Upper lobe of left lung (tissue), 6 donors: ENCODE data around the gene ADAM22. TPM values are rescaled to one million over a fixed set of nuclear protein-coding genes. Genes with fewer than 3 reads are reported as not detected.
"Not testable (repeated sequence)": the region's sequence is repeated elsewhere in the genome, so short reads cannot be mapped to it uniquely, and the experiment has no call there.

Experiments used
- ATAC-seq, 2 donors: fragments of 200-7000 bp; cut with Tn5 transposase; one replicate each; pipeline ENCODE4 v1.9.1; 2022; ENCODE audit warnings: mild to moderate bottlenecking in 2 of 2, moderate library complexity in 2 of 2; ENCODE audit not compliant: low FRiP score in 2 of 2
- DNase-seq, 2 donors: peaks; one replicate each; pipeline ENCODE4 v3.0.0-alpha.2; 2019 to 2020
- H3K27ac ChIP-seq, 4 donors: fragments of 200-600 bp; sonication (generic); one replicate each; pipeline ENCODE4 v1.5.1; 2016 to 2019
- H3K27me3 ChIP-seq, 4 donors: fragments of 200-600 bp; sonication (generic); one replicate each; pipeline ENCODE4 v1.5.1; 2017 to 2019
- H3K36me3 ChIP-seq, 4 donors: fragments of 200-600 bp; sonication (generic); one replicate each; pipeline ENCODE4 v1.5.1; 2016 to 2019
- H3K4me1 ChIP-seq, 4 donors: fragments of 200-600 bp; sonication (generic); one replicate each; pipeline ENCODE4 v1.5.1; 2018 to 2019
- H3K4me3 ChIP-seq, 4 donors: fragments of 200-600 bp; sonication (generic); one replicate each; pipeline ENCODE4 v1.5.1; 2017 to 2019; ENCODE audit warnings: mild to moderate bottlenecking in 2 of 4, moderate library complexity in 1 of 4
- H3K9me3 ChIP-seq, 4 donors: fragments of 200-600 bp; sonication (generic); one replicate each; pipeline ENCODE4 v1.5.1; 2018 to 2019
- EP300 ChIP-seq, 4 donors: sonication (generic); formaldehyde crosslinking; IDR thresholded peaks; one replicate each; pipeline ENCODE4 v1.5.1; 2017; ENCODE audit warnings: antibody characterized with exemption in 4 of 4, control low read depth in 2 of 4
- POLR2A ChIP-seq, 4 donors: fragments of 450-650 bp; IDR thresholded peaks; one replicate each; pipeline ENCODE4 v1.5.1; 2016 to 2017; ENCODE audit warnings: antibody characterized with exemption in 4 of 4, mild to moderate bottlenecking in 2 of 4
- POLR2AphosphoS5 ChIP-seq, 2 donors: sonication (generic); formaldehyde crosslinking; IDR thresholded peaks; one replicate each; pipeline ENCODE4 v1.5.1; 2017; ENCODE audit warnings: antibody characterized with exemption in 2 of 2
- WGBS, 2 donors: methylation state at CpG; one replicate each; pipeline ENCODE4 v1.1.5; 2017 to 2018; 5-methylcytosine and 5-hydroxymethylcytosine counted together
- total RNA-seq, 6 donors: library from RNA; depleted of rRNA in 4 of 6; stranded (reverse); fragments of >200 nt in 4 of 6; gene quantifications; one replicate each; pipeline versions ENCODE4 v1.1.0 to v1.2.1, GENCODE V29; 2016 to 2021
- TF ChIP-seq, protein P1 (sequence below), 6 experiments: fragments of 450-650 bp in 4 of 6; fragments of 200-600 bp in 2 of 6; sonication (generic) in 2 of 6; IDR thresholded peaks; one replicate each; pipeline ENCODE4 v1.5.1; 2016 to 2019; ENCODE audit warnings: antibody characterized with exemption in 6 of 6
- donor health status: DM: no; HTN: no; CAD: no; lungs with moderate emphysema.
- donor health status: DM: no; HTN: yes; CAD: no; lungs with severe emphysema.

ADAM22 gene
- total RNA-seq, 6 donors from 2014 or later: 0.69 to 3.2 (median 2.0) TPM

DNA sequence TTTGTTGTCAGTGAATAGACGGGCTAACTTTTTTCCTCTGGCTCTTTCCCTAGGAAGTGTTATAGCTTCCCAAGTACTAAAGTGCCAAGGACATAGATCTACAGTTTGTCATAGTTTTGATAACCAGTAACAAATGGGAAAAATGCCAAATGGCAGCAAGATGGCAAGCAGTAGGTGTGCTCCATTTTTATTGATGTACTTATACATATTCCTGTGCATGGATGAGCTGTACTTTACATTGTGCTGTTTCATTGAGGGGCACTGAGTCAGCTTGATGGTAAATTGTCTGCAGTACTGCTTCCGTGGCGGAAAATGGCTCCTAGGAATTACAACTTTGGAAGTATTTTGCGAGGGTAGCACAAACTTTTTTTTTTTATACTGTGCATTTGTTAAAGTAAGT is 7.1 kb downstream of the ADAM22 start:
- H3K9me3 ChIP-seq: no peaks in the 10 kb centered on the region
- H3K36me3 ChIP-seq: no peaks in the 10 kb centered on the region
- H3K4me1 ChIP-seq: no peaks in the 10 kb centered on the region
- ATAC-seq (no peak), DNase-seq (no peak)
- no peak overlapping the region for H3K4me3 ChIP-seq
- 93% methylated on average over 4 of the region's 4 CpGs for WGBS, 2 donors
- no peak overlapping the region for H3K27ac ChIP-seq
- H3K27me3 ChIP-seq: no peaks in the 10 kb centered on the region
- TF ChIP-seq, protein P1, sequence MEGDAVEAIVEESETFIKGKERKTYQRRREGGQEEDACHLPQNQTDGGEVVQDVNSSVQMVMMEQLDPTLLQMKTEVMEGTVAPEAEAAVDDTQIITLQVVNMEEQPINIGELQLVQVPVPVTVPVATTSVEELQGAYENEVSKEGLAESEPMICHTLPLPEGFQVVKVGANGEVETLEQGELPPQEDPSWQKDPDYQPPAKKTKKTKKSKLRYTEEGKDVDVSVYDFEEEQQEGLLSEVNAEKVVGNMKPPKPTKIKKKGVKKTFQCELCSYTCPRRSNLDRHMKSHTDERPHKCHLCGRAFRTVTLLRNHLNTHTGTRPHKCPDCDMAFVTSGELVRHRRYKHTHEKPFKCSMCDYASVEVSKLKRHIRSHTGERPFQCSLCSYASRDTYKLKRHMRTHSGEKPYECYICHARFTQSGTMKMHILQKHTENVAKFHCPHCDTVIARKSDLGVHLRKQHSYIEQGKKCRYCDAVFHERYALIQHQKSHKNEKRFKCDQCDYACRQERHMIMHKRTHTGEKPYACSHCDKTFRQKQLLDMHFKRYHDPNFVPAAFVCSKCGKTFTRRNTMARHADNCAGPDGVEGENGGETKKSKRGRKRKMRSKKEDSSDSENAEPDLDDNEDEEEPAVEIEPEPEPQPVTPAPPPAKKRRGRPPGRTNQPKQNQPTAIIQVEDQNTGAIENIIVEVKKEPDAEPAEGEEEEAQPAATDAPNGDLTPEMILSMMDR (IDR thresholded peaks at IDR 0.05): no peak
- TF ChIP-seq EP300 (IDR thresholded peaks at IDR 0.05) (no peak), POLR2AphosphoS5 (IDR thresholded peaks at IDR 0.05) (no peak), POLR2A (IDR thresholded peaks at IDR 0.05) (no peak)

DNA sequence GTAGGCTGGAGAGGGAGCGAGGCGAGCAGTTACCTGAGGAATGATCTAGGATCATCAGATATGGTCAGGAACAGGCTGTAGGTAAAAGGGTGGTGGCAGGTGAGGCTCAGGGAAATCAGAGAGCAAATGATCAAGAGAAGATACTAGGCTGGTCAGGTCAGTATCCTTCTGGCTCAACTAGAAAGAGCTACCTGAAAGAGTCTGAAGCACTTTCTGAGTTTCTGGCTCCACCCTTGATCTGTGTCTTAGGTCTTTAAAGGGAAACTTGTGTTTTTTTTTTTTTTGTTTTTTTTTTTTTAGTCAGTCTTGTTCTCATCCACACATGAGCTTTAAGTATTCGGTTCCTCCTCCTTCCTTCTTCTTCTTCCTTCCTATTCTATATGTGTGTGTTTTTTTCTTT is 10.5 kb downstream of the ADAM22 start:
- H3K36me3 ChIP-seq: no peaks in the 10 kb centered on the region
- 86 to 87% methylated on average over 3 of the region's 3 CpGs for WGBS, 2 donors
- H3K27me3 ChIP-seq: no peaks in the 10 kb centered on the region
- TF ChIP-seq, protein P1 (IDR thresholded peaks at IDR 0.05): no peak
- no peak for TF ChIP-seq POLR2A (IDR thresholded peaks at IDR 0.05)
- TF ChIP-seq EP300 (IDR thresholded peaks at IDR 0.05): no peak
- TF ChIP-seq POLR2AphosphoS5 (IDR thresholded peaks at IDR 0.05): no peak
- H3K27ac ChIP-seq: no peak overlapping the region
- ATAC-seq (no peak), DNase-seq (no peak)
- no peaks in the 10 kb centered on the region for H3K4me1 ChIP-seq
- no peak overlapping the region for H3K4me3 ChIP-seq
- no peaks in the 10 kb centered on the region for H3K9me3 ChIP-seq

DNA sequence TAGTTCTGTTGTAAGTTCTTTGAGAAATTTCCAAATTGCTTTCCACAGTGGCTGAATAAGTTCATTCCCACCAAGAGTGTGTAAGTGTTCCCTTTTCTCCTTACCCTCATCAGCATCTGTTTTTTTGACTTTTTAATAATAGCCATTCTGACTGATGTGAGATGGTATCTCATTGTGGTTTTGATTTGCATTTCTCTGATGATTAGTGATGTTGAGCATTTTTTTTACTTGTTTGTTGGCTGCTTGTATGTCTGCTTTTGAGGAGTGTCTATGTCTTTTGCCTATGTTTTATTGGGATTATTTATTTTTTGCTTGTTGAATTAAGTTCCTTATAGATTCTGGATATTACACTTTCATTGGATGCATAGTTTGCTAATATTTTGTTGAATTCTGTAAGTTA is 11.9 kb downstream of the ADAM22 start:
- ATAC-seq, H3K27me3 ChIP-seq, H3K4me3 ChIP-seq, H3K9me3 ChIP-seq, DNase-seq, H3K36me3 ChIP-seq, H3K27ac ChIP-seq, H3K4me1 ChIP-seq: not testable (repeated sequence)

DNA sequence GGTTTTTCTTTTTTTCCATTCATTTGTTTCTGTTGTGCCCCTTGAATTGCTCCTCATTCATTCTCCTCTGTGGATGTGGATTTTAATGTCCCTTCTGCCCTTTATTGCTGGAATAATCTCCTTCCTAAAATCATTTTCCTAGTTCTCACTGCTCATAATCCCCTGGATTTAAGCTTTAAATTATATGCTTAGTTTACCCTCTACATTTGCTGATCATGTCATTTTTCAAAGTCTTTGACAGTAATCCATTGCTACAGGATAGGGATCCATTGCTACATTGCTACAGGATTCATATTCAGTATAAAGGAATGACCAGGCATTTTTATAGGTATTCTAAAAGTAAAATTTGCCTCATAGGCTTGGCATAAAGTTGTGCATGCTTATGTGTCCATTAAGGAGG is 14.3 kb downstream of the ADAM22 start:
- no peak overlapping the region for H3K27ac ChIP-seq
- no peaks in the 10 kb centered on the region for H3K4me1 ChIP-seq
- DNase-seq (no peak), ATAC-seq (no peak)
- H3K27me3 ChIP-seq: no peaks in the 10 kb centered on the region
- TF ChIP-seq POLR2A (IDR thresholded peaks at IDR 0.05): no peak
- TF ChIP-seq, protein P1 (IDR thresholded peaks at IDR 0.05): no peak
- H3K36me3 ChIP-seq: no peaks in the 10 kb centered on the region
- no peaks in the 10 kb centered on the region for H3K9me3 ChIP-seq
- no peak overlapping the region for H3K4me3 ChIP-seq

DNA sequence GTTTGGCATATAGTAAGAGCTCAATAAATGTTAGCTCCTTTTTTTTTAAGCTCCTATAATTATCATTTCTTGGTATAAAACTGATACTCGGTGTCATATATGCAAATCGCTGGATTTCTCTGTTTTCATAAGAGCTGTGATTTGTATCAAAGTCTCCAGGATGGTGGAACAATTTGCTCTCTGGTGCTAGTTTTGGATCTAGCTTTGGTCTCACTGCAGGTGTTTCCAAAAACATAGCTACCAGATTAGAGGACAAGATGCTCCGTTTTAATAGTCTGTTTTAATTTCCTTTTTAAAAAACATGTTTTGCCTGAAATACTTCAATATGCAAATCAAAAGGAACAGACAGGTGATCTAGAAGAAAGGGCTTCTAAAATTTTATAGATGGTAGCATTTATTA is 25.3 kb downstream of the ADAM22 start:
- 95 to 97% methylated on average over 3 of the region's 3 CpGs for WGBS, 2 donors
- TF ChIP-seq EP300 (IDR thresholded peaks at IDR 0.05) (no peak), POLR2A (IDR thresholded peaks at IDR 0.05) (no peak), POLR2AphosphoS5 (IDR thresholded peaks at IDR 0.05) (no peak)
- TF ChIP-seq, protein P1 (IDR thresholded peaks at IDR 0.05): no peak
- H3K27ac ChIP-seq: no peak overlapping the region
- H3K9me3 ChIP-seq: no peaks in the 10 kb centered on the region
- DNase-seq (no peak), ATAC-seq (no peak)
- H3K27me3 ChIP-seq: no peaks in the 10 kb centered on the region
- no peaks in the 10 kb centered on the region for H3K4me1 ChIP-seq
- no peak overlapping the region for H3K4me3 ChIP-seq
- H3K36me3 ChIP-seq: no peaks in the 10 kb centered on the region
